Measurements from ENCODE around the gene NRXN3. TPM values are rescaled to one million over a fixed set of nuclear protein-coding genes. Genes with fewer than 3 reads are reported as not detected.

The NRXN3 gene
- total RNA-seq, 1 experiment from 2014 or later = 1.1 TPM

DNA sequence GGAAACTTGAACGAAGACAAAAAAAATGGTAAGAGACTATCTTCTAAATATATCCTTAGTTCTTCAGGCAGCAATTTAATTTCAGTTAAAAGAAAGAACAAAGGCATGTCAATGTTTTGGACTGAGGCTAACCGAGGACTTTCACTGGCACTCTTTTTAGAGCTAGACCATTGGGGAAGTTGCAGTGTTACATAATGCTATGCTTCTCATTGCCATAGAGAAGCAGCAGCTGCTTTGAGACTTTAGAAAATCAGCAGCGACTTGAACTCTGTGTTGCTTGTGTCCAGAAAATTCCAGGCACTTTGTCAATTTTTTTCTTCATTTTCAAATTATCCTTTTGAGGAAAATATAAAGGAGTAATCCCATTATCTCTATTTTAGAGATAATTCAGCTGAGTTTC, 964.2 kb downstream of the NRXN3 start:
- DNase-seq (ENCODE audit: low read depth) = no peak

DNA sequence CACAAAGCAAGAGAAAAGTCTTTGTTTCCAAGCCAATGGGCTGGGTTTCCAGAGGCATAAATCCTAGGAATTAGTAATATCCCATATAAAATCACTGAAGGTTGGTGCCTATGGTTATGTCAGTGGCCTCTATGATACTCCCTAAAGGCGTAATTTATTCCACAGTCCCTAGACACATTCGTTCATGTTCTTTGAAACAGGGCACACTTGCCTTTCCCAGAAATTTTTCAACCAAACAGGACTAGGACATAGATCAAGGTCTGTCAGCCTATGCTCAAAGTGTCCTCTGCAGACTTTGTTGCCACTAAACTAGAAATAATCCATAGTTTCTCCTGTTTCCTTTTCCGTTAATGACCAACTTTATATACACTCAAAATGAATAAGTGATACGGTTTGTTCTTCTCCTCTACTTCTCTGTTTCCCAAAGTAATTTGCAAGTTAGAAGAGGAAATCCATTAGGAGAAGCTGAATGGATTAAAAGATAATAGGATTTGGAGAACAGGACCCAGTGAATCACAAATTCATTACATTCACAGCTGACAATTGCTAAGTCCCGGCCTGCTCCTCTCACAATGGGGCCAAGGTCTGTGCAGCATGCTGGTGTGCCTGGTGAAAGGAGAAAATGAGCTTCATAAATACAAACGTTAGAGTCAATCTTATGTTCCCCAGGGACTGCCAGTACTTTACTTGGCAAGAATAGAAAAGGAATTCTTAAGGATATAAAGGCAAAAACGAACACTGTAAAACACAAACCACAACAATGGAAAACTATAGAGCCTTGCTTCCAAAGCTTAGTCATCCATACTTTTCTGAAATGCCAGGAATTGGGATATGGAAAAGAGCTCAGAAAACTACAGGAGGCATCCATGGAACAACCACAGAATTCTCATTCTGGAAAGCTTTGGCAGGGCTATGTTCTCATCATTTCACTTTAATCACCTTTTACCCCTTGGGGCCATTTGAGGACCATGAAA, 966.2 kb downstream of the NRXN3 start:
- no peak for DNase-seq (ENCODE audit: low read depth)

DNA sequence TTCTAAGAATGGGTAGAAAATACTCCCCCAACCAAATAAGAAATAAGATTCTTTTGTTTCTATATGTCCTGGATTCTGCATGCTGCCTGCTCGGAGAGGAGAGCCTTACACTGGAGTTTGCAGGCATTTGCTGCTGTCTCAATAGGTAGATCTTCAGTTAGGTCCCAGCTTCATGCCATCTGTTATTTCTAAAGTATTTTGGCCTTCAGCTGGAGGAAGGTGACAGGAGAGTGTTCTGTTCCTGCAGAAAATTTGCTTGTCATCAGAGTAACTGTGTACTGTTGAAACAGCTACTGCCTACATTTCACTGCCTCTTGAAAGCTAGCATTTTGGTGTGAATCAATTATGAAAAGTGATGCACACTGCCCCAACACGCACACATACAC, 966.9 kb downstream of the NRXN3 start:
- DNase-seq (ENCODE audit: low read depth) = no peak

DNA sequence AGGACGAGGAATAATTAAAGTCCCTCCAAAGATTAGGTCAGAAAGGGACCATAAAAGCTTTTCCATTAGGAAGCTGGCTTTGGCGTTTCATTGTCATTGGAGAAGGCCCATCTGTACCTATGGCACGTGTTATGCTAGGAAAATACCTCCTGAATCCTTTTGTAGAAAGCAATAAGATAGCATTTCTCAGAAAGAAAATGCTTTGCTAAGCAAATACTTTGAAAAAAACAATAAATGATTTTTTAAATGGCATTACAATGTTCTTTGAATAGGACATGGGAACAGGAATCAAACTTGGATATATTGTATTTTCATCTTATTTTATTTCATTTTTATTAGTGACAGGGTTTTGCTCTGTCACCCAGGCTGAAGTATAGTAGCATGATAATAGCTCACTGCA, 967.7 kb downstream of the NRXN3 start:
- no peak for DNase-seq (ENCODE audit: low read depth)

- peak; percentile 1 for DNase-seq (ENCODE audit: low read depth)
Observed at GRCh38 chr14:79144896-79145295, 974.7 kb downstream of the NRXN3 start.

GRCh38 chr14:79150226-79150625, 980.1 kb downstream of the NRXN3 start:
- DNase-seq (ENCODE audit: low read depth) = no peak

GRCh38 chr14:79157369-79157768, 987.2 kb downstream of the NRXN3 start:
- no peak for DNase-seq (ENCODE audit: low read depth)

DNA sequence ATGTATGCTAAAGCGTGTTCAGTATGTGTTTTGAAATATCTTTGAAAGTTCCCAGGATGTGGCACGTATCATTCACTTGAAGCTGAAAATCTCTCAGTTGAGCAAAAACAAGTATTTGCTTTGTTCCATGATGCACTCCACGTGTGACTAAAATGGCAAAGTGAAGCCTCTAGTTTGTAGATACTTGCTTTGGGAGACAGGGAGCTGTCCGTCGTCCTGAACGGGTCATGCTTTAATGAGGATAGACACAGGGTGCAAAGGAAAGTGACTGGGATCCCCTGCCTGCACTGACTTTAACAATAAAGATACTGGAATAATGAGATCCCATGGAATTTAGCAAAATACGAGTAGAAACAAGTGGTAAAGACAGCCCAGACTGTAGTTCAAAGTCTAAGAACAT, 991.4 kb downstream of the NRXN3 start:
- peak; percentile 26 for DNase-seq (ENCODE audit: low read depth)

- DNase-seq (ENCODE audit: low read depth) = no peak
Observed at GRCh38 chr14:79162833-79163232, 992.7 kb downstream of the NRXN3 start.

DNA sequence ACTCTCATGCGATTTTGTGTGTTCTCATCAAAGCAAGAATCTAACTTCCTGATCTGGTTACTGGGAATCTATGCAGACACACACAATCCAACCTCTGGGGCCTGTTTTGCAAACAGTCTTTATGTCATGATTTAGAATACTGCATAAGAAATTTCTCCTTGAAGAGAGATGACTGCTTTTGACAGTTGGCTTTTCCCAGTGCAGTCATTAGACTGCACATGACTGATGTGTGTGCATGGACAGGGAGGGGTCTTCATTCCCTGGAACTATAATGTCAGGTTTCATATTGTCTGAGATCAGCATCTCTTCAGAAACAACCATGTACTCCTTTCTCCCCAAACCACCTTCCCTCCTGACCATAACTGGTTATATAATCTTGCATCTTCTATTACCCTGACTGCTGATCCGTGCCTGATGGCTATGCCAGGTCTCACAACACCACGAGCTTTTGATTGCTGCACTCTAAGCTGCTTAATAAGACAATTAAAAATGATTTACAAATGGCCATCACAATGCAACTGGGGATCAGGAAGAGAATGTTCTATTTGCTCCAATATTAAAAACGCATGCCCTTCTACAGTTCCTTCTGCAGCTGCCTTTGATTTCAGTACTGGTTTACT, 995.4 kb downstream of the NRXN3 start:
- DNase-seq (ENCODE audit: low read depth) = no peak

GRCh38 chr14:79166171-79166570, 996.0 kb downstream of the NRXN3 start:
- no peak for DNase-seq (ENCODE audit: low read depth)

DNA sequence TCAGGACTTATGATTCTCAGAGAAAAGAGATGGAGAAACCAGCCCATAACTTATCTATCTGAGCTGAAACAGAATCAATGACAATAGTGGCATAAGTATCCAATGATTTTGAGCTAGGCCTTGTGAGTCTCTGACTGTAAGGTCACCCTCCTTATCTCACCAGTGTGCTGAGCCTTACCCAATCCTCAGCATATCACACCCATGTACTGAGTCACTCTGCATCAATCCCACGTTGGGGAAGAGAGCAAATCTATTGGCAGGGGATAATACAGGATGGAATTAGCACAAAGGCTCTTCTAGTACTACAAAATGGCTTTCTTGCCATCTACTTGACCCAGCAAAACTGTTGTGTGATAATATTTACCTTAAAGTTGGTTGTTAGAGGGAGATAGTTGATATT, 997.8 kb downstream of the NRXN3 start:
- no peak for DNase-seq (ENCODE audit: low read depth)

DNA sequence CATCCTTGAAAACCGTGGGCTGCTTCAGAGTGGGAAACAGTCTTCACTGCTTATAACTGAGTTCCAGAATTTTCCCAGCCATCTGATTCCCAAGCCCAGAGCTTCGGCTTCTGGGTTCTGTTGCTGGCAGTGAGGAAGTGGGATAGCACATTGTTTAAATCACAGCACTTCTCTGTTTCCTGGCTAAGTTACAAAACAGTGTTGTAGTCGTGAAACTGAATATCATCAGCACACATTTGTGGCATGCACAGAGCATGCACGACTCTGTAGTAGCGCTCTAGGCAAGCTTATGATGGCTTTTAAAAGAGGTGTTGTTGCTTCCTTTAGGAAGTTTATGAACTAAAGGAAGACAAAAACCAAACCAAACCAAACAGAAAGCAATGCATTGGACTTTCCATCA, 1005.5 kb downstream of the NRXN3 start:
- DNase-seq (ENCODE audit: low read depth) = peak; percentile 1

GRCh38 chr14:79177106-79177505, 1006.9 kb downstream of the NRXN3 start:
- no peak for DNase-seq (ENCODE audit: low read depth)

DNA sequence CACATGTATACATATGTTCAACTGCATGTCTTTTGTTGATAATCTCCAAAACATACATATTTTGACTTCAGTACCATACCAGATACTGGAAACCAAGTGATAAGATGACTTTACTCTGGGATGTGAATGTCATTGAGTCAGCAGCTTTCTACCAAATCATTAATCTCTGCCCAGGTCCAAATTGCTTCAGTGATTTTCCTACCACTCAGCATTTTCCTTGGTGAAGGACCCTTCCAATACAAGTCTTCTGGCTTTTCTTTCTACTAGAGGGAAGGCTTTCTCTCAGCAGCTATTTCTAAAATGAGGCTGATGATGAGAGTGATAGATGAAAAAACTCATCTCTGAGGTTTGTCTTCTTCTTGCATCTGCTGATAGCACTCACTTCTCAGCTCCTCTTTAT, 1008.5 kb downstream of the NRXN3 start:
- DNase-seq (ENCODE audit: low read depth) = no peak

DNA sequence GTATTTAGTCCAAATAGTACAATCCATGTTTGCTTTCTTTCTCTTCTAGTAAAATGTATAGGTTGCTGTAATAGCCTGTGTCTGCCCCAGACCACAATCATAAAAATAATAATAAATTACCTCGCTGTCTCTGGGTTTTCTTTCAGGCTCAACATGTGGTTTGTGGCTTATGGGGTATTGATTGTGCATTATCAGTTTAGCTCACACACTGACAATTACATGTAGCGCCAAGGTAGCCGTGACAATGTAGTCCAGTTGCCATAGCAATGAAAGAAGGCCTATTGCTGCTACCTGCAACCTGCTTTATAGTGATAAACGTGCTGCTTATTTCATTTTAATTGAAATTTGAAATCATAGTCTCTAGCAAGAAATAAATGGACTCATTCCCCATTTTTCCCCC, 1009.8 kb downstream of the NRXN3 start:
- no peak for DNase-seq (ENCODE audit: low read depth)

DNA sequence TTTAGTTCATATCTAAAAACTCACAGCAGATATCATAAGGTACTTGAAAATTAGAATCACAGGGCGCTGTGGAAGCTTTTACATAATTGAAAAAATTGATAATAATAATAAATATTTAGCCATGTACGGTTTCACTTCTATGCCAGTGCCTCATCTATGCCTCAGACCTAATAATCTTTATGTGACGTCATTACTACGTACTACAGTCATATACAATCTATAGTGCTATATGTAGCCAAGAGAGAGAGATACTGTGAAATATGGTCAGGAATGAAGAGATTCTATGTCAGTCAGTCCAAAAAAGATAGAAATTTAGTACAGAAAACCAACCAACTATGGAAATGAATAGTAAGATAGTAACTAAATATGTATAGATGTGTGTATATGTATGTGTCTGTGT, 1010.5 kb downstream of the NRXN3 start:
- no peak for DNase-seq (ENCODE audit: low read depth)

DNA sequence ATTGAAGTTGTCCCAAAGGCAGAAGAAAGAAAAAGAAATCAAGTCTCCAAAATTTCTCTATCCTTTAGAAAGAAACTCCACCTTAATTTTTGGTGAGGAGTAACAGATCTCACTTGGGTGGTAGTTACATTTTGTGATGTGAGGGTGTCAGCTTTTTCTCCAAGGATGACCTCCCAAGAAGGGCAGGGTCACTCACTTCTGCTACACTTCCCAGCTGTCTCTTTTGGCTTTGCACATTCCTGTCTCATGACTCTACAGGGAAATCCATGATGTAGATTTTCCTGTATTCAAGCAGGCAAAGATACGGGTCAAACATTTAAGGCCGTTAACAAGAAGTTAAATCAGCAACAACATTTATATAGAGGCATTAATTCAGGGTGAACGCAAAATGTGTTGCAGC, 1016.4 kb downstream of the NRXN3 start:
- peak; percentile 59 for DNase-seq (ENCODE audit: low read depth)

GRCh38 chr14:79193689-79194477, 1023.7 kb downstream of the NRXN3 start:
- no peak for DNase-seq (ENCODE audit: low read depth)

DNA sequence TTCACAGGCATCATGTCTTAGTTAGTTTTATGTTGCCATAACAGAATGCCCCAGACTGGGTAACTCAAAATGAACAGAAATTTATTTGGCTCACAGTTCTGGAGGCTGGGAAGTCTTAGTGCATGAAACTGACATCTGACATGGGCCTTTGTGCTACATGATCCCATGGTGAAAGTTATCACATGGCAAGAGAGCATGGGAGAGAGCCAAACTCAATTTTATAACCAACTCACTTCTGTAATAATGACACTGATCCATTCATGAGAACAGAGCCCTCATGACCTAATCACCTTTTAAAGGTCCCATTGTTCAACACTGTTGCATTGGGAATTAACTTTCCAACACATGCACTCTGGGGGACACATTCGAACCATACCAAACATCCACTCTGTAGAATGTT, 1026.0 kb downstream of the NRXN3 start:
- DNase-seq (ENCODE audit: low read depth) = no peak

- peak; percentile 36 for DNase-seq (ENCODE audit: low read depth)
Observed at GRCh38 chr14:79197516-79197915, 1027.3 kb downstream of the NRXN3 start.

DNA sequence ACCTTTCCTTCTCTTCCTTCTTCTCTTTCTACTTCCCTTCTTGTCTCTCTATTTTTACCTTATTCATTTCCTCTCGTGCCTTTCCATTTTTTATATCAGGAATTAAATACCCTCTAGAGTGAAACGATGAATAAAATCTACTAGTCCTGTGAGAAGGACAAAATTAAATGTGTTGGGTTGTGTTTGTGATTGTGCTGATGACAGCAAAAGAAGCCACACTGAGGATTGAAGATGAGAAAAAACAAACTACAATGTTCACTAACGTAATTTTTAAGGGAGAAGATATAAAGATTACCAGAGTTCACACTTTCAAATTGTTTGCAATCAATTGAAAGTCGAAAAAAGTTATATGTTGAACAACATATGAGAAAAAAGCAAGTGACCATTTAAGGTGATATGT, 1029.0 kb downstream of the NRXN3 start:
- DNase-seq (ENCODE audit: low read depth) = no peak

All from M059J (cell line).